Measurements from ENCODE around the gene IFI27. TPM values are rescaled to one million over a fixed set of nuclear protein-coding genes. Genes with fewer than 3 reads are reported as not detected.

Gene IFI27
- total and polyA plus RNA-seq, 2 of the 8 experiments (the other 6 are each of a cell fraction or from before 2014, with no cell fraction given), result 0.76 to 2.2 TPM

DNA sequence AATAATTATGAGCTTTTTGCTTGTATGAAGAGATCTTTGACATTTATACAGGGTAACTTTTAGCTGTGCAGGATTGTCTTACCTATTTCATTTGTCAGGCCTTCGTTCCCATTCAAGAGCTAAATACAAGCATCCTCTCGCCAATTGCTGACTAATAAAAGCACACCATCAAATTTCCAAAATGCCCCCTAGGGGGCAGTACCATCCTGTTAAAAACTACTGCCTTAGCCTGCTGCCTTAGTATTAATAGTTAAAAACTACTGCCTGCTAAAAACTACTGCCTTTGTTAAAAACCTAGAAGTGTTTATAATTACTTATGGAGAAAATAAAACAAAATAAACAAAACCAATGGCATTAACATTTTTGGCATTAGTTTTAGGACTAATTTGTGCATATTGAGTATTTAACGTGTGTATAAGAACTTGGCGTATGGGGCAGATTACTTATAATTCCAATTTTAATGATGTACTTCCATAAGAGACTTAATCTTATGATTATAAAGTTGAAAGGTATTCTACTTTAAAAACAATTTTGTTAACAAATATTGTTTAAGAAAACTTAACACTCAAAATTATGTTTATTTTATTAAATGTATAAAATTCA lies 21.9 kb downstream of the IFI27 start (continued):
- TF ChIP-seq RNF2 (IDR thresholded peaks at IDR 0.05; ENCODE audit: borderline replicate concordance, low read depth, low read length, missing control alignments, poor library complexity, severe bottlenecking) (no peak), NRF1 (IDR thresholded peaks at IDR 0.05; ENCODE audit: low read depth, low read length) (no peak), PHF8 (conservative IDR thresholded peaks at IDR 0.05; ENCODE audit: low read depth, low read length) (no peak)
